Immature natural killer cell (primary cell): ENCODE results near the gene ZNF593. TPM values are rescaled to one million over a fixed set of nuclear protein-coding genes. Genes with fewer than 3 reads are reported as not detected.
A peak's percentile ranks its signal among the peaks of the same experiment; 100 is the strongest.

ENCODE experiments used
- DNase-seq, 3 donors: peaks; one replicate each; pipeline ENCODE4 v3.0.0; 2022; ENCODE audit warnings: mixed read lengths in 1 of 3
- H3K27ac Mint-ChIP-seq, 6 donors: one replicate each; pipeline ENCODE4 v1.8.0; 2020; ENCODE audit warnings: mixed read lengths in 6 of 6, mild to moderate bottlenecking in 5 of 6, inconsistent platforms in 4 of 6, moderate library complexity in 3 of 6
- H3K27me3 Mint-ChIP-seq, 3 donors: one replicate each; pipeline ENCODE4 v1.8.0; 2020 to 2021; ENCODE audit warnings: low read depth in 3 of 3, mild to moderate bottlenecking in 3 of 3, mixed read lengths in 3 of 3, moderate library complexity in 3 of 3, inconsistent platforms in 1 of 3
- H3K36me3 Mint-ChIP-seq, 3 donors: one replicate each; pipeline ENCODE4 v1.8.0; 2020; ENCODE audit warnings: mixed read lengths in 3 of 3, inconsistent platforms in 2 of 3, mild to moderate bottlenecking in 2 of 3
- H3K4me1 Mint-ChIP-seq, 2 donors: one replicate each; pipeline ENCODE4 v1.8.0; 2020; ENCODE audit warnings: inconsistent platforms in 2 of 2, mild to moderate bottlenecking in 2 of 2, mixed read lengths in 2 of 2, moderate library complexity in 1 of 2
- H3K4me3 Mint-ChIP-seq, 5 donors: one replicate each; pipeline ENCODE4 v1.8.0; 2020; ENCODE audit warnings: mild to moderate bottlenecking in 5 of 5, mixed read lengths in 5 of 5, inconsistent platforms in 3 of 5, moderate library complexity in 3 of 5
- H3K9me3 Mint-ChIP-seq, 6 donors: one replicate each; pipeline ENCODE4 v1.8.0; 2020; ENCODE audit warnings: mild to moderate bottlenecking in 6 of 6, mixed read lengths in 6 of 6, inconsistent platforms in 4 of 6, moderate library complexity in 3 of 6
- polyA plus RNA-seq, 3 donors: library from polyadenylated mRNA; unstranded; fragments of 300-500 nt; fragmentation: Illumina TruSeq; gene quantifications; one replicate each; pipeline ENCODE4 v1.2.3, GENCODE V29; 2021

Gene ZNF593
- 10 to 100 TPM; 11.3 to 31.4 (median 27.1) TPM for polyA plus RNA-seq

DNA sequence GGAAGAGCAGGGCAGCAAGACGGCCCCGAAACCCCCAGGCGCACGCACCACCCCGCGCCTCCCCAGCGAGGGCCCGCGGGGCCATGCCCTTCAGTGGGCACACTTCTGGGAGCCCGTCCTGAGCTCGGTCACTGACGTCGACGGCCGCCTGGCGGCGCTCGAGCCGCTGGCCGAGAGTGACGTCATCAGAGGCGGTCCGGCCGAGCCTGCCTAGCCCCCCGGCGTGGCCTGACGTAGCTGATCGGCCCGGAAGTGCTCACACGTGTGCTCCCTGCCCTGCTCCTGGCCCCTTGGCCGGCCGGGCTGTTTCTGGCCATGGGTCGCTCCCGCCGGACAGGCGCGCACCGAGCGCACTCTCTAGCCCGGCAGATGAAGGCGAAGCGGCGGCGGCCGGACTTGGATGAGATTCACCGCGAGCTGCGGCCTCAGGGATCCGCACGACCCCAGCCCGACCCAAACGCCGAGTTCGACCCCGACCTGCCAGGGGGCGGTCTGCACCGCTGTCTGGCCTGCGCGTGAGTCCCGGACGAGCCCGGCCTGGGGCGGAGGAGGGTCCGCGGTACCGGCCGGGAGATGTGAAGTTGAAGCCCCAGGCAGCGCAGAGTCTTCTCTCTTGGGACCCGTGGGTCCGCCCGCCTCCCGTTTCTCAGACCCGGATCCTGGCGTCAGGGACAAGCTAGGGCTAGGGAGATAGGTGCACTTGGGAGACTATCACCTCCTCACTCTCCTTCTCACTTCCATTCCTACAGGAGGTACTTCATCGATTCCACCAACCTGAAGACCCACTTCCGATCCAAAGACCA is at the start of gene ZNF593:
Gene ZNF593, plus strand, starts transcription at position 240 of the 803 bp plus-strand sequence. Its CDS starts 76 bp downstream, at position 316.
- peak; percentile 87 to 90 (median 89) for DNase-seq
- H3K36me3 Mint-ChIP-seq, result no peaks in the 10 kb centered on the region
- peaks cover 6 to 13% of the 10 kb centered on the region in 2 donors for H3K4me1 Mint-ChIP-seq
- peaks cover 0 to 10% (median 7%) of the 10 kb centered on the region in 3 donors for H3K27me3 Mint-ChIP-seq
- peak within 1 kb of the TSS; percentile 85 to 91 (median 90) for H3K4me3 Mint-ChIP-seq
- H3K9me3 Mint-ChIP-seq, result no peaks in the 10 kb centered on the region
- peak within 1 kb of the TSS; percentile 57 to 89 (median 83) for H3K27ac Mint-ChIP-seq

DNA sequence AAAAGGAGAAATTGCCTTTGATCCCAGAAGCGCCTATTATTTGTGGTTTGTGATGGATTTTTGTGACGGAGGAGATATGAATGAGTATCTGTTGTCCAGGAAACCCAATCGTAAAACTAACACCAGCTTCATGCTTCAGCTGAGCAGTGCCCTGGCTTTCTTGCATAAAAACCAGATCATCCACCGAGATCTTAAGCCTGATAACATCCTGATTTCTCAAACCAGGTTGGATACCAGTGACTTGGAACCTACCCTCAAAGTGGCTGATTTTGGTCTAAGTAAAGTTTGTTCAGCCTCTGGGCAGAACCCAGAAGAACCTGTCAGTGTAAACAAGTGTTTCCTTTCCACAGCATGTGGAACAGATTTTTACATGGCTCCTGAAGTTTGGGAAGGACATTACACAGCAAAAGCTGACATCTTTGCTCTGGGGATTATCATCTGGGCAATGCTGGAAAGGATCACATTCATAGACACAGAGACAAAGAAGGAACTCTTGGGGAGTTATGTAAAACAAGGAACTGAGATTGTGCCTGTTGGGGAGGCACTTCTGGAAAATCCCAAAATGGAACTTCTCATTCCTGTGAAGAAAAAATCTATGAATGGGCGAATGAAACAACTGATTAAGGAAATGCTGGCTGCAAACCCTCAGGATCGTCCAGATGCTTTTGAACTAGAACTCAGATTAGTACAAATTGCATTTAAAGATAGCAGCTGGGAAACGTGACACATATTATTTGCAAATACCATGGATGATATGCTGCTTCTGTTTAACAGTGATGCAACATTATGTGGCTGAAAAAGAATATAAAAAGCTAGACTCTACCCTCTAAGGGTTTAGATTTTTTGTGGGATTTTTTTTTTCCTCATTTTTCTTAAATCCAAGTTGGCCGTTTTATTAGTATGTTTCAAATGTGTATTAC is 47.6 kb upstream of the ZNF593 start:
- H3K9me3 Mint-ChIP-seq, result no peaks in the 10 kb centered on the region
- DNase-seq, result no peak
- H3K36me3 Mint-ChIP-seq, result peaks cover 30 to 38% (median 36%) of the 10 kb centered on the region in 3 donors
- peaks cover 14 to 17% of the 10 kb centered on the region in 2 donors for H3K4me1 Mint-ChIP-seq
- H3K27ac Mint-ChIP-seq, result no peak overlapping the region
- peaks cover 3 to 11% (median 4%) of the 10 kb centered on the region in 3 donors for H3K27me3 Mint-ChIP-seq
- H3K4me3 Mint-ChIP-seq, result no peak overlapping the region

- Mint-ChIP-seq H3K9me3 (no peaks in the 10 kb centered on the region), H3K4me3 (no peak overlapping the region), H3K27ac (no peak overlapping the region), H3K4me1 (peaks cover 24 to 27% of the 10 kb centered on the region in 2 donors), H3K36me3 (peaks cover 23 to 30% (median 27%) of the 10 kb centered on the region in 3 donors), H3K27me3 (peaks cover 4 to 15% (median 14%) of the 10 kb centered on the region in 3 donors)
- DNase-seq, result no peak
These were observed 46.4 kb upstream of the ZNF593 start for GRCh38 chr1:26122988-26123973.

- Mint-ChIP-seq H3K9me3 (no peaks in the 10 kb centered on the region), H3K27ac (no peak overlapping the region), H3K36me3 (peaks cover 21 to 23% (median 22%) of the 10 kb centered on the region in 3 donors), H3K27me3 (peaks cover 4 to 22% (median 16%) of the 10 kb centered on the region in 3 donors), H3K4me1 (peaks cover 26 to 27% of the 10 kb centered on the region in 2 donors), H3K4me3 (no peak overlapping the region)
- no peak for DNase-seq
These were observed 45.0 kb upstream of the ZNF593 start for GRCh38 chr1:26124418-26125331.

GRCh38 chr1:26125382-26125781 is 44.3 kb upstream of the ZNF593 start:
- no peak for DNase-seq
- H3K4me1 Mint-ChIP-seq, result peaks cover 26 to 27% of the 10 kb centered on the region in 2 donors
- peak overlapping the region in 1 of 6 donors; percentile 81 for H3K27ac Mint-ChIP-seq
- peaks cover 15 to 23% (median 21%) of the 10 kb centered on the region in 3 donors for H3K36me3 Mint-ChIP-seq
- H3K27me3 Mint-ChIP-seq, result peaks cover 4 to 24% (median 21%) of the 10 kb centered on the region in 3 donors
- H3K4me3 Mint-ChIP-seq, result no peak overlapping the region
- no peaks in the 10 kb centered on the region for H3K9me3 Mint-ChIP-seq

DNA sequence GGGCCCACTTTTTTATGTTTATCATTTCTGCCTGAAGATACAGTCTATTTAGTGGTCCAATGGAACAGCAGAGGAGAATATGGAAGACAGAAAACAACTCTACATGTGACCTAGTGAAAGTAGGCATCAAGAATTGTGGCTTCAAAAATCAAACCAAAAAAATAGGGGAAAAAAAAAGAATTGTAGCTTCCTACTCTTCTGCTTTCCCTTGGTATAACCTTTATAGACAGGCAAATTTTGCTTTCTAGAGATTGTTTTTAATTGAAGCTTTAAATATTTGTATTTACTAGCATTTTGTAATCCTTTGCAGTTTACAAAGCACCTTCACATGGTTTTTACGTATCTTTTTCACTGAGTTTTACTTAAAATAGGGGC is 43.8 kb upstream of the ZNF593 start:
- peaks cover 26 to 27% of the 10 kb centered on the region in 2 donors for H3K4me1 Mint-ChIP-seq
- no peaks in the 10 kb centered on the region for H3K9me3 Mint-ChIP-seq
- peak overlapping the region in 5 of 6 donors; percentile 75 to 90 (median 87) for H3K27ac Mint-ChIP-seq
- peak overlapping the region; percentile 1 to 76 (median 58) for H3K4me3 Mint-ChIP-seq
- H3K27me3 Mint-ChIP-seq, result peaks cover 4 to 25% (median 24%) of the 10 kb centered on the region in 3 donors
- H3K36me3 Mint-ChIP-seq, result peaks cover 15 to 23% (median 21%) of the 10 kb centered on the region in 3 donors
- no peak for DNase-seq

GRCh38 chr1:26126321-26127084 is 43.2 kb upstream of the ZNF593 start:
- DNase-seq, result peak; percentile 84 to 87 (median 85)
- Mint-ChIP-seq H3K27me3 (peaks cover 4 to 30% (median 24%) of the 10 kb centered on the region in 3 donors), H3K4me3 (peak overlapping the region; percentile 27 to 76 (median 58)), H3K27ac (peak overlapping the region; percentile 39 to 90 (median 84)), H3K9me3 (no peaks in the 10 kb centered on the region), H3K4me1 (peaks cover 26 to 27% of the 10 kb centered on the region in 2 donors), H3K36me3 (peaks cover 15 to 23% (median 21%) of the 10 kb centered on the region in 3 donors)

DNA sequence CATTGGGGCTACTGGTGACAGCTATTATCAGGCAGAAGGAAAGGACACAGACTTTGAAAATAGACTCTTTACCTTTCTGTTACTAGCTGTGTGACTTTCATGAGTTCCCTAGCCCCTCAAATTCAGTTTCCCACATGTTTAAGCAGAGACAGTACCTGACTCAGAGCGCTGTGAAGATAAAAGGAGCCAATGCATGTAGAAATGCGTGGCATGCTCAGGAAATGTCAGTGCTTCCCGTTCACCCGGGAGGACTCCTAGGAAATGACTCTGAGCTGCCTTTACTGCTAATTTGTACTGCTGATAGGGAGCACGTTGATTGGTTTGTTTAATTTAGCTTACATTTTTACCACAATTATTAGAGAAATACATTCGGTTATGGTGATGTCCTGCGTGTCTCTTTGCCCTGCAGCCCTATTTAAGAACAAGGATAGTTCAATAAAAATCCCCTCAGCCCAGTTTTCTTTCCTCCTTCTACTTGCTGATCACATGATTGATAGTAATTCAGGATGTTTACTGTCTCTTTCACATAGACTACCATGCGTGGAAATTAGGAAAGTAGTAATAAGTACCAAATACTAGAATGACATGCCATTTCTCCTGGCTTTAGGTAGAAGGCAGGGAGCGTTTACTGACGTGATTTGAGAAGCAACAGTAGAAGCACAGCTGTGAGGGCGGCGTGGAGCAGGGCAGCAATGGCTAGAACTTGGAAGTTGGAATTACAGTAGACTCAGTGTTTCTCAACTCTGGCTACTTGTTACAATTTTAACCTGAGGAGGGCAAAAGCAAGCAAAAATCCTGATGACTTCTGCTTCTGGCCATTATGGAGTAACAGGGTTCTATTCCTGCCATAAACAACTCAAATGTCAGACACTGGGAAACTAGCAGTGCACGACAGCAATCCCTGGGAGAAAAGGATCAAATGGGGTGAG is 42.2 kb upstream of the ZNF593 start:
- peaks cover 26 to 27% of the 10 kb centered on the region in 2 donors for H3K4me1 Mint-ChIP-seq
- H3K9me3 Mint-ChIP-seq, result no peaks in the 10 kb centered on the region
- H3K36me3 Mint-ChIP-seq, result peaks cover 7 to 14% (median 13%) of the 10 kb centered on the region in 3 donors
- peak overlapping the region in 1 of 6 donors; percentile 9 for H3K27ac Mint-ChIP-seq
- no peak for DNase-seq
- peak overlapping the region in 2 of 5 donors; percentile 28 to 51 for H3K4me3 Mint-ChIP-seq
- peaks cover 4 to 36% (median 24%) of the 10 kb centered on the region in 3 donors for H3K27me3 Mint-ChIP-seq

GRCh38 chr1:26129778-26130177 is 39.9 kb upstream of the ZNF593 start:
- DNase-seq, result no peak
- peaks cover 26 to 27% of the 10 kb centered on the region in 2 donors for H3K4me1 Mint-ChIP-seq
- peaks cover 0 to 6% (median 2%) of the 10 kb centered on the region in 3 donors for H3K36me3 Mint-ChIP-seq
- no peak overlapping the region for H3K4me3 Mint-ChIP-seq
- no peaks in the 10 kb centered on the region for H3K9me3 Mint-ChIP-seq
- H3K27me3 Mint-ChIP-seq, result peaks cover 3 to 36% (median 24%) of the 10 kb centered on the region in 3 donors
- H3K27ac Mint-ChIP-seq, result no peak overlapping the region

GRCh38 chr1:26130695-26131094 is 39.0 kb upstream of the ZNF593 start:
- DNase-seq, result no peak
- Mint-ChIP-seq H3K27me3 (peaks cover 0 to 36% (median 24%) of the 10 kb centered on the region in 3 donors), H3K27ac (no peak overlapping the region)

More at GRCh38 chr1:26130695-26131094, 39.0 kb upstream of the ZNF593 start:
- peaks cover 24 to 26% of the 10 kb centered on the region in 2 donors for H3K4me1 Mint-ChIP-seq
- no peak overlapping the region for H3K4me3 Mint-ChIP-seq
- H3K9me3 Mint-ChIP-seq, result no peaks in the 10 kb centered on the region
- H3K36me3 Mint-ChIP-seq, result peaks cover 0 to 3% (median 0%) of the 10 kb centered on the region in 3 donors
